ENCODE results near the gene SRXN1.

Gene SRXN1

GRCh38 chr20:607476-607875 lies 45.5 kb downstream of the SRXN1 start:
- DNase-seq (ENCODE audit: low read depth in 3 of 3) = no peak

DNA sequence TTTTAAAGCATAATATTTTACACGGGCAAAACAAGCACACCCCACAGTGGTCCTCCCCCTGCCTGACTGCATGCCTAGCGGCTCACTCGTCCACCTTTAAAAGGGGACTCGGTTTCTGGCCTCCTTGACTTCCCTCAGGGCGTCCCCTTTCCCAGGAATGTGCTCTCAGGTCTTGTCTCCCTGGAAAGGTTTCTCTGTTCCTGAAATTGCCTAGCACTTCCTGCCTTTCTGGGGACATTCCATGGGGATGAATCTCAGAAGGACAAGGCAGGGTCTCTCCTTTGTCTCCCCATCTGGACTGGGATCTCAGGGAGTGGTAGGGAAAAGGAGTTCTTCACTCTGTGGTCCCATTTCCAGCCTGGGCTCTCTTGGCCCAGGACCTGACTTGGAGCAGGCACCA lies 47.8 kb downstream of the SRXN1 start:
- no peak for DNase-seq (ENCODE audit: low read depth in 3 of 3)

GRCh38 chr20:603116-603640 lies 49.8 kb downstream of the SRXN1 start:
- no peak for DNase-seq (ENCODE audit: low read depth in 3 of 3)

GRCh38 chr20:602111-602970 lies 50.7 kb downstream of the SRXN1 start:
- DNase-seq (ENCODE audit: low read depth in 3 of 3) = no peak

GRCh38 chr20:600736-601135 lies 52.3 kb downstream of the SRXN1 start:
- no peak for DNase-seq (ENCODE audit: low read depth in 3 of 3)

GRCh38 chr20:600141-600540 lies 52.9 kb downstream of the SRXN1 start:
- no peak for DNase-seq (ENCODE audit: low read depth in 3 of 3)

- DNase-seq (ENCODE audit: low read depth in 3 of 3) = no peak
These were observed 54.7 kb downstream of the SRXN1 start for GRCh38 chr20:598133-598850.

GRCh38 chr20:597560-597959 lies 55.4 kb downstream of the SRXN1 start:
- no peak for DNase-seq (ENCODE audit: low read depth in 3 of 3)

All from stimulated activated CD4-positive, alpha-beta T cell treated with anti-CD3 and anti-CD28 coated beads, TNF-alpha, amount 100 ng/mL, for 4 hours (primary cell).